IPS DF 4.7 (cell line): ENCODE data around the gene IFT74.
A peak's percentile ranks its signal among the peaks of the same experiment; 100 is the strongest.

Experiments
- DNase-seq: peaks from one replicate; pipeline ENCODE4 v3.0.0-alpha.2; 2013; ENCODE audit warnings: low spot score; ENCODE audit errors: extremely low read depth

The IFT74 gene

GRCh38 chr9:26955921-26956859 lies at the start of gene IFT74:
TSS of gene IFT74 (plus strand) at chr9:26956412. CDS start at chr9:26961968, 5,556 bp downstream.
- DNase-seq = peak; percentile 86

DNA sequence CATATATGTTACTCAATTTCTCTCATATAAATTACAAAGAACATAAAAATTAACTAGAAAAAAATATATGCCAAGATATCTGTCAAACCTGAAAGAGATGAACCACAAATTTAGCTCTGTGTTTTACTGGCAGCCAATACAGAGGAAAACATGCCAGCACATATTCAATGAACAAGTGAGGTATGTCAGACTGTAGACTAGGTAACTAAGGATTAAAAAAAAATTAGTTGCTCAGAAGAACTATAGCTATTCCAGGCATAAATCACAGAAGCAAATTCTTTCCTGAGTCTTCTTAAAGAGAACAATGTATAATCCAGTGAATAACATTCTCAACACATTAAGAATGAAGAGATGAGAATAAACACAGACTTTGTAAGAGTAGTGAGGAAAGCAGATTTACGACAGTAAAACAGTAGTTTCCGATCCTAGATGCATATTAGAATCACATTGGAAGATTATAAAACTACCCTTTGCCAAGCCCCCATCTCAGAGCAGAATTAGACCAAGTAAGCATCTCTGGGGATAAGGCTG lies 43.0 kb upstream of the IFT74 start:
- no peak for DNase-seq

DNA sequence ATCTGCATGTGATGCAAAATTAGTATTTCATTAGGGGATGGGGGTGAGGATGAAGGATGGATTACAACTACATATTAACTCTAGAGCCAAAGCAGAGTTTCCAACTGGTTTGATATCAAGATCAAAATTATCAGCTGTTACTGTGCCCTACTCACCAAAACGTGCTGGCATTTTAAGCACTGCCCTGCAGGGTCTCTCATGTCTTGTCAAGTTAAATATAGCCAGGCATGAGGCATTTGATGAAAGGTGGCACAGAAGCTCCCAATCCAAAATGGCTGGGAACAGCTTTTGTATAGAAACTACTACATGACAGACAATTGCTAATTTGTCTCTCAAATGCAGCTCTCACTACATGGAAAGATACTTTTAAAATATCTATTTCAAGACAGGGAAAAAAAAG lies 36.5 kb upstream of the IFT74 start:
- no peak for DNase-seq

DNA sequence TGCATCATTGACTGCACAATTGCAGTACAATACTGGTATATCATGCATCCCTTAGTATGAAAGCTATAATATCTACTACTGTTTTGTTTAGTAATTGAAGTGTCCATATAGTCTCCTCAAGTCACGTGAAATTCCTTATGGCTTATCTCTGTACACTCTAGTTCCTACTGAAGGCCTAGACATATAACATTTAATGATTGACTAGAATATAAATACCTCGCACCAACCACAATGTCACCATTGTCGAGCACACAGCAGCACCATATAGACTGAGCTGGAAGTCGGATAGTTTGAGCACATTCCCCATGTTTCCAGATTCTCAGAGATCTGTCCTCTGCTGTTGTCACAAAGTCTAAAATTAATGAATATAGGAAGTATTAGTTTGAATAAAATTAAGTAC lies 30.6 kb upstream of the IFT74 start:
- DNase-seq = no peak

DNA sequence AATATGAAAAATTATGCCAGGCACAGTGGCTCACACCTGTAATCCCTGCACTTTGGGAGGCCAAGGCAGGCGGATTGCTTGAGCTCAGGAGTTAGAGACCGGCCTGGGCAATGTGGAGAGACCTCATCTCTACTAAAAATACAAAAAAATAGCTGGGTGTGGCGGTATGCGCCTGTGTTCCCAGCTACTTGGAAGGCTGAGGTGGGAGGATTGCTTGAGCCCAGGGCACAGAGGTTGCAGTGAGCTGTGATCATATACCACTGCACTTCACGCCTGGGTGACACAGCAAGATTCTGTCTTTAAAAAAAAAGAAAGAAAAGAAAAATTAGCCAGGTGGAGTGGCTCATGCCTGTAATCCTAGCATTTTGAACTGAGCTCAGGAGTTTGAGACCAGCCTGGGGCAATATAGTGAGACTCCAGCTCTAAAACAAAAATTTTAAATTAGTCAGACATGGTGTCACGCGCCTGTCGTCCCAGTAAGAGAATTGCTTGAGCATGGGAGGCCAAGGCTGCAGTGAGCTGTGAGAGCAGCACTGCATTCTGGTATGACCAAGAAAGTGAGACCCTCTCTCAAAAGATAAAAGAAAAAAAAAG lies 27.2 kb upstream of the IFT74 start:
- DNase-seq = no peak

GRCh38 chr9:26935847-26936246 lies 20.4 kb upstream of the IFT74 start:
- DNase-seq = no peak

- no peak for DNase-seq
Observed at GRCh38 chr9:26937816-26938371, 18.3 kb upstream of the IFT74 start.

- no peak for DNase-seq
Observed at GRCh38 chr9:26939955-26940711, 16.1 kb upstream of the IFT74 start.

- DNase-seq = no peak
Observed at GRCh38 chr9:26940779-26941178, 15.4 kb upstream of the IFT74 start.

DNA sequence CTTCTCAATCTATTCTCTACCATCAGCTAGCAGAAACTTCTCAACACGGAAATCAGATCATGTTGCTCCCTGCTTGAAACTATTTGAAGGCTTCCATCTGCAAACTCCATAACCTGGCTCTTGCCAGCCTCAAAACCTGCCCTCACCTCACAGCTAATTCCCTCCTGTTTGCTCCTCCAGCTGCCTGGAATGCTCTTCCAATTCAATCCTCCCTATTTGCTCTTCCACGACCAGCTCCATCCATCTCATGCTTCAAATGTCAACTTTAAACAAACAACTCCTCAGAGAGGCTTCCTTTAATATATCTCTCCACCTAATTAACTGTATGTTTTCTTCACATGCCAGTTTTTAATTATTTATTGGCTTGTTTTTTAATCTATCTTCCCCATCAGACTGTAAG lies 10.6 kb upstream of the IFT74 start:
- no peak for DNase-seq

- DNase-seq = peak; percentile 68
Observed at GRCh38 chr9:26946753-26947727, 9.2 kb upstream of the IFT74 start, which contains the start of gene PLAA. TSS of gene PLAA (minus strand) at chr9:26947242. CDS start at chr9:26947045, 197 bp downstream.

GRCh38 chr9:26947736-26948135 lies 8.5 kb upstream of the IFT74 start:
- no peak for DNase-seq

DNA sequence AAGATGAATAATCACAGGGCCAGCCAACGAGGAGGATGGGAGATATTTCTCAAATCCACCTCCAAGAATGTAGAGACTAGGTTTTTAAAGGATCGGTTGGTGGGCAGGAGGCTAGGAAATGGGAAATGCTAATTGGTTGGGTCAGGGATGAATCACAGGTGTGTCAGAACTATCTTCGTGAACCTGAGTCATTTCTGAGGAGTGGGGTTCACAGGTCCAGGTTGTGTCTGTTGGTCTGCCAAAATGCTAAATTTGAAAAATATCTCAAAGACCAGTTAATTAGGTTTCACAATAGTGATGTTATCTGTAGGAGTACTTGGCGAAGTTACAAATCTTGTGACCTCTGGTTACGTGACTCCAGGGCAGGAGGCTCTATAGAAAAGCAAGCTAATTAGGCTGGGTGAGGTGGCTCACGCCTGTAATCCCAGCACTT lies 6.6 kb upstream of the IFT74 start:
- DNase-seq = no peak

GRCh38 chr9:26950521-26950920 lies 5.7 kb upstream of the IFT74 start:
- no peak for DNase-seq

GRCh38 chr9:26951794-26952193 lies 4.4 kb upstream of the IFT74 start:
- DNase-seq = no peak

DNA sequence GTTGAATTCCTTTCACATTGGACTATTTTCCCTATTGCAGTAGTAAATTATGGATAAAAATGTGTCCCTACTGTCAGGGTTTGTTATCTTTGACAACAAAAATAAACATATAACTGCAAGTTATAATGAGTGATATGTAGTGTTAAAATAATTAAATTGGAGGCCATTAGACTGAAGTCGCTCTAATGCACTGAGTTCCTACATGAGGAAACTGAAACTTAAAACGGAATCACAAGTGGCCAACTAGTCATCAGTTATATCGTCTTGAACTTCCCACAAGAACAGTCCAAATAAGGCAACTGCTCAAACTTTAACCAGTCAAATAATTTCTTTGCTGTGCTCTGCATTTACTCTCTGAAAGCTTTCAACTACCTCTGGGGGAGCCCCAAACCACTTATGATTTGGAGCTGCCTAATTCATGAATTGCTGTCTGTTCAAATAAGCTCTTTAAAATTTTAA lies 2.1 kb upstream of the IFT74 start:
- no peak for DNase-seq

DNA sequence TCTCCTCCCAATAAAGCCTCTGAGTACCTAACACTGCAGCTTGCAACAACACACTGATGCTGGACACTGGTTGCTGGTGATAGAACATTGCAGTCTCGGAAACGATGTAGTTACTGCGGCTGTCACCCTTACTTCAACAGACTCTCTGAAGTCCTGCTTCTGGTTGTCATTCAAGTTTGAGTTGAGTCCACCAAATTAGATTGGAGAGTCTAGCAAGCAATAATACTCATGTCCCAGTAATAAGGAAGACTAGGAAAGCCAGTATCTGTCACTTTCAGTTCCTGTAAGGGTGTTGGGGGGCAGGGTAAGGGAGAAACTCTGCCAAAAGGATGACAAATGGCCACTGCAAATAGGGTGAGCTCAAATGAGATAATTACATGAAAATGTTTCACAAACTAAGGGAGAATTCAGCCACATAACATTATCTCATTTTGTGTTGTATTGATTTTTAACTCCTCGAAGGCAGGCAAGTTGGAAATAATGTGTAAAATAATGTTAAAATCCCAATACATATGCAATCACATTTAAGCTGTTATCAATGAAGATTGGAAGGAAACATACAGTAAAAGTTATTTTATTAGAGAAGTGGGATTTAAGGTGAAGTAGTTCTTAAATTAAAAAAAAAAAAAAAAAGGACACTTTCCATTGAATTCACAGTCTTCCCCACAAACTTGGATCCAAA lies 849 bp upstream of the IFT74 start:
- DNase-seq = no peak

GRCh38 chr9:26956860-26957233 lies 635 bp downstream of the IFT74 start:
- no peak for DNase-seq

GRCh38 chr9:26971721-26972120 lies 15.5 kb downstream of the IFT74 start:
- no peak for DNase-seq

DNA sequence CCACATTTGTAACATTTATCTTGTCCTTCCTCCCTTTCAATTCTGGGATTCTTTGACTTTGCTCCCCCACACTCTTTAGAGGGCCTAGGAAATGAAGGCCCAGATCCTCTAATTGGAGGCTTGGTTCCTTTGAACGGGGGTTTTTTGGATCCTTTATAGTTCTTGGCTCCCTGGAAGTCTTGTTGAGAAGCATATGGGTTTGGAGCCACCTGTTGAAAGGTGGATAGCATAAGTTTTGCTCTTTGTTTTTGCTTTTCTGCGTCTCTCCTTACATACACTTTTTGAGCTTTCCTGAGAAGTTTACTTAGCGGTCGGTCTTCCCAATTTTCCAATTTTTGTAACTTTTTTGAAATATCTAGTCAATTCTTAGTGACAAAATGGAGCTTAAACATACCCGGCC lies 17.8 kb downstream of the IFT74 start:
- DNase-seq = no peak
